ENCODE data around the gene PRSS33. TPM values are rescaled to one million over a fixed set of nuclear protein-coding genes. Genes with fewer than 3 reads are reported as not detected.

PRSS33 gene
- total RNA-seq, 1 donor from 2014 or later: not detected

GRCh38 chr16:2765462-2766404 lies 21.6 kb downstream of the PRSS33 start:
- DNase-seq (ENCODE audit: low read depth): no peak

GRCh38 chr16:2764718-2765117 lies 22.6 kb downstream of the PRSS33 start:
- DNase-seq (ENCODE audit: low read depth): no peak

- DNase-seq (ENCODE audit: low read depth): no peak
Measured at GRCh38 chr16:2763173-2763572, 24.2 kb downstream of the PRSS33 start.

GRCh38 chr16:2762711-2763110 lies 24.6 kb downstream of the PRSS33 start:
- no peak for DNase-seq (ENCODE audit: low read depth)

- DNase-seq (ENCODE audit: low read depth): no peak
Measured at GRCh38 chr16:2761886-2762583, 25.3 kb downstream of the PRSS33 start.

- no peak for DNase-seq (ENCODE audit: low read depth)
Measured at GRCh38 chr16:2761472-2761871, 25.9 kb downstream of the PRSS33 start.

GRCh38 chr16:2757344-2757743 lies 30.0 kb downstream of the PRSS33 start:
- no peak for DNase-seq (ENCODE audit: low read depth)

GRCh38 chr16:2756288-2757015 lies 30.9 kb downstream of the PRSS33 start:
- no peak for DNase-seq (ENCODE audit: low read depth)

GRCh38 chr16:2755158-2755557 lies 32.2 kb downstream of the PRSS33 start:
- DNase-seq (ENCODE audit: low read depth): no peak

- DNase-seq (ENCODE audit: low read depth): peak; percentile 22
Measured at GRCh38 chr16:2753733-2754020, 33.7 kb downstream of the PRSS33 start.

GRCh38 chr16:2752850-2753732 lies 34.3 kb downstream of the PRSS33 start:
- peak; percentile 78 for DNase-seq (ENCODE audit: low read depth)

- peak; percentile 97 for DNase-seq (ENCODE audit: low read depth)
Measured at GRCh38 chr16:2752035-2752849, 35.1 kb downstream of the PRSS33 start, which contains the start of gene SRRM2. Gene SRRM2 (plus strand): TSS chr16:2752638. CDS start chr16:2756365, 3,727 bp downstream.

- DNase-seq (ENCODE audit: low read depth): no peak
Measured at GRCh38 chr16:2751577-2752034, 35.8 kb downstream of the PRSS33 start.

GRCh38 chr16:2749936-2750335 lies 37.4 kb downstream of the PRSS33 start:
- no peak for DNase-seq (ENCODE audit: low read depth)

- no peak for DNase-seq (ENCODE audit: low read depth)
Measured at GRCh38 chr16:2749476-2749875, 37.9 kb downstream of the PRSS33 start.

GRCh38 chr16:2748757-2749455 lies 38.5 kb downstream of the PRSS33 start:
- DNase-seq (ENCODE audit: low read depth): no peak

GRCh38 chr16:2745961-2746360 lies 41.4 kb downstream of the PRSS33 start:
- DNase-seq (ENCODE audit: low read depth): no peak

GRCh38 chr16:2745116-2745890 lies 42.1 kb downstream of the PRSS33 start:
- DNase-seq (ENCODE audit: low read depth): no peak

Measured in myocyte (in vitro differentiated cells).